Activated CD8-positive, alpha-beta memory T cell treated with anti-CD3 and anti-CD28 coated beads for 4 hours (primary cell): Measurements from ENCODE around the gene IKZF4.

ENCODE experiments used
- DNase-seq, 2 donors: peaks; one replicate each; pipeline ENCODE4 v3.0.0-alpha.2; 2020; ENCODE audit warnings: low read depth in 2 of 2

The IKZF4 gene

DNA sequence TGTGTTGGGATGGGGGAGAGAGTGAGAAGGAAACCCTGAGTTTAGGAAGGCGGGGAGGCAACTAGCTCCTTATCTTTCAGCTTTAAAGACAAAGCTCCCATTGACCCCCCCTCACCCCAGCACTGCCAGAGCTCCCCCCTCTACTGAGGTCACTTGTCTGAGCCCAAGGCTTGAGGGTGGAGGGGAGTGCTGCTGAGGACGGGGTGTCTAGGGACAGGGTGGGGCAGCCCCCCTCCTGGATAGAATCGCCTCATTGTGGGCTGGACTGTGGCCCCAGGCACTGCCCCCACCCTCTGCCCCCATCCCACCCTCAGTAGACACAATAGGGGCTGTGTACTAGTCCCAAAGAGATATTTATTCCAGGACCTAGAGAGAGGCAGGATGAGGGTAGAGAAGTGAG is 62.1 kb downstream of the IKZF4 start:
- no peak for DNase-seq

DNA sequence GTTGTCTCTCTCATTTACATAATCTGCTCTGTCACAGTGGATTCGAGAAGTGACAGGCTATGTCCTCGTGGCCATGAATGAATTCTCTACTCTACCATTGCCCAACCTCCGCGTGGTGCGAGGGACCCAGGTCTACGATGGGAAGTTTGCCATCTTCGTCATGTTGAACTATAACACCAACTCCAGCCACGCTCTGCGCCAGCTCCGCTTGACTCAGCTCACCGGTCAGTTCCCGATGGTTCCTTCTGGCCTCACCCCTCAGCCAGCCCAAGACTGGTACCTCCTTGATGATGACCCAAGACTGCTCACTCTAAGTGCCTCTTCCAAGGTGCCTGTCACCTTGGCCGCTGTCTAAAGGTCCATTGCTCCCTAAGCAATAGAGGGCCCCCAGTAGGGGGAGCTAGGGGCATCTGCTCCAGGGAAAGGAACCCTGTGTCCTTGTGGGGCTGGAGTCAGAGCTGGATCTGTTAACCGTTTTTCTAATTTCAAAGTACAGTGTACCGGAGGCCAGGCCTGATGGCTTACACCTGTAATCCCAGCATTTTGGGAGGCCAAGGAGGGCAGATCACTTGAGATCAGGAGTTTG is 64.2 kb downstream of the IKZF4 start:
- DNase-seq, result no peak

DNA sequence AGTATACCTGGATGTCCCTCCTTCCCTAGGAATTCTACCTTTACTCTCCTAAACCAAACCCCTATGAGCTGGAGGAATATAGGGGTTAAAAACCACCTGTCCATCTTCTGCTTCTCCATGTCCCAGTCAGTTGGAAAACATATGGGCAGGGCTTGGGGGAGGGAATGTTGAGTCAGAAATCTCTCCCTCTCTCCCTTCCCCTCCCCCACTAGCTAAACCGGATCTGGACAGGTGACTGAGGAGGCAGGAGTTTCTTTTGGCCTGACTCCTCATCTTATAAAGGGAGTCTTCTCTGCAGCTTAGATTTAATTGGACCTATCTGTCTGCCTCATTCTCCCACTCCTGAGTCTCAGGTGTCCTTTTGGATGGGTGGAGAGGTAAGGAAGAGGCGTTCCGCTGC is 65.3 kb downstream of the IKZF4 start:
- no peak for DNase-seq

DNA sequence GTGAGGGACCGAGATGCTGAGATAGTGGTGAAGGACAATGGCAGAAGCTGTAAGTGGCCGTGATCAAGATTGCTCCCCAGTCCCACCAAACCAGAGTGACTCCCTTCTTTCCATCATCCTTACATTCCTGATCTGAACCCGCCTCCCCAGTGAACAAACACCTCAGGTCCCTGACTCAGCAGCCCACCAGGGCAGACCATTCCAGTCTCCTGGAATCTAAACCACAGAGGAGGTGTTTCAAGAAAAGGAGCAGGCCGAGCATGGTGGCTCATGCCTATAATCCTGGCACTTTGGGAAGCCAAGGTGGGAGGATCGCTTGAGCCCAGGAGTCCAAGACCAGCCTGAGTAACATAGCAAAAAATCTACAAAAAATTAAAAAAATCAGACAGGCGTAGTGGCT is 65.8 kb downstream of the IKZF4 start:
- no peak for DNase-seq

DNA sequence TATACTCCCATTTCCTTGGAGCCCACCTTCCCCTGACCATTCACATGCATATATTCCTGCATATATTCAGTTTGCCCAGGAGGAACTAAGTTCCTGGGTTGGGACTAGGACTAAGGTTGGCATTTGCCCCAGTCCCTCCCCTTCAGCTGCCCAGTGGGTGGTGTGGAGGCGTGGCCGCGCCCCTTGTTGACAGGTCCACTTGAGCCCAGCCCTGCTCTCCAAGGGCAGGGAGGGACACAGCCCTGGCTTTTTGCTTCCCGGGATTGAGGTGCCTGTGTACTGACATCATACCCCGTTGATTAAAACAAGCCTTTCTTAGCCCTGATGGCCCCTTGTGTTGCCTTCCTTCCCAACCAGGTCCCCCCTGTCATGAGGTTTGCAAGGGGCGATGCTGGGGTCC is 66.4 kb downstream of the IKZF4 start:
- DNase-seq, result no peak
